Effector CD8-positive, alpha-beta T cell (primary cell): Measurements from ENCODE around the gene PCBP3.

Source experiments
- DNase-seq: peaks from one replicate; lab custom pipeline; 2025; lab: John Stamatoyannopoulos, UW

Gene PCBP3

GRCh38 chr21:45982092-45982757 lies 338.7 kb downstream of the PCBP3 start:
- DNase-seq, result no peak

- no peak for DNase-seq
Measured at GRCh38 chr21:45982758-45983648, 339.5 kb downstream of the PCBP3 start.

- DNase-seq, result no peak
Measured at GRCh38 chr21:45983649-45983965, 340.1 kb downstream of the PCBP3 start.

- no peak for DNase-seq
Measured at GRCh38 chr21:45983981-45984551, 340.5 kb downstream of the PCBP3 start.

GRCh38 chr21:45984584-45985095 lies 341.1 kb downstream of the PCBP3 start:
- DNase-seq, result no peak

GRCh38 chr21:45985471-45986315 lies 342.2 kb downstream of the PCBP3 start:
- DNase-seq, result no peak

- DNase-seq, result no peak
Measured at GRCh38 chr21:45986316-45987051, 343.0 kb downstream of the PCBP3 start.

- no peak for DNase-seq
Measured at GRCh38 chr21:45987121-45987711, 343.7 kb downstream of the PCBP3 start.

GRCh38 chr21:45988366-45989347 lies 345.1 kb downstream of the PCBP3 start:
- DNase-seq, result no peak

- no peak for DNase-seq
Measured at GRCh38 chr21:45989355-45990048, 346.0 kb downstream of the PCBP3 start.

- no peak for DNase-seq
Measured at GRCh38 chr21:45990049-45990711, 346.7 kb downstream of the PCBP3 start.

- no peak for DNase-seq
Measured at GRCh38 chr21:45990741-45991605, 347.4 kb downstream of the PCBP3 start.

GRCh38 chr21:45991606-45992300 lies 348.2 kb downstream of the PCBP3 start:
- DNase-seq, result no peak
